Activated CD4-positive, alpha-beta T cell treated with anti-CD3 and anti-CD28 coated beads for 24 hours (primary cell): ENCODE measurements around the gene NR5A2.

Experiments used
- DNase-seq, 2 donors: peaks; one replicate each; pipeline ENCODE4 v3.0.0-alpha.2; 2020; ENCODE audit warnings: low read depth in 2 of 2

The NR5A2 gene

GRCh38 chr1:200205216-200205995 lies 177.9 kb downstream of the NR5A2 start:
- no peak for DNase-seq

GRCh38 chr1:200206340-200206739 lies 178.8 kb downstream of the NR5A2 start:
- DNase-seq = no peak

- no peak for DNase-seq
Measured at GRCh38 chr1:200206761-200207160, 179.3 kb downstream of the NR5A2 start.

GRCh38 chr1:200207711-200208126 lies 180.2 kb downstream of the NR5A2 start:
- DNase-seq = no peak

- no peak for DNase-seq
Measured at GRCh38 chr1:200211157-200211556, 183.6 kb downstream of the NR5A2 start.

GRCh38 chr1:200213392-200213791 lies 185.9 kb downstream of the NR5A2 start:
- DNase-seq = no peak

- no peak for DNase-seq
Measured at GRCh38 chr1:200213921-200214320, 186.4 kb downstream of the NR5A2 start.

- DNase-seq = no peak
Measured at GRCh38 chr1:200215350-200215749, 187.8 kb downstream of the NR5A2 start.

- DNase-seq = no peak
Measured at GRCh38 chr1:200217703-200218102, 190.2 kb downstream of the NR5A2 start.

GRCh38 chr1:200221614-200222282 lies 194.2 kb downstream of the NR5A2 start:
- no peak for DNase-seq

GRCh38 chr1:200223207-200223606 lies 195.7 kb downstream of the NR5A2 start:
- DNase-seq = no peak

GRCh38 chr1:200223613-200224012 lies 196.1 kb downstream of the NR5A2 start:
- DNase-seq = no peak

GRCh38 chr1:200224315-200224714 lies 196.8 kb downstream of the NR5A2 start:
- DNase-seq = no peak

GRCh38 chr1:200226268-200226968 lies 198.9 kb downstream of the NR5A2 start:
- DNase-seq = peak; percentile 5 to 19

- DNase-seq = no peak
Measured at GRCh38 chr1:200226969-200227303, 199.4 kb downstream of the NR5A2 start.
